ENCODE results near the gene ATR. TPM values are rescaled to one million over a fixed set of nuclear protein-coding genes. Genes with fewer than 3 reads are reported as not detected.
A peak's percentile ranks its signal among the peaks of the same experiment; 100 is the strongest.
"Not testable (repeated sequence)": the region's sequence is repeated elsewhere in the genome, so short reads cannot be mapped to it uniquely, and the experiment has no call there.

Gene ATR
- total RNA-seq: 11.1 TPM

DNA sequence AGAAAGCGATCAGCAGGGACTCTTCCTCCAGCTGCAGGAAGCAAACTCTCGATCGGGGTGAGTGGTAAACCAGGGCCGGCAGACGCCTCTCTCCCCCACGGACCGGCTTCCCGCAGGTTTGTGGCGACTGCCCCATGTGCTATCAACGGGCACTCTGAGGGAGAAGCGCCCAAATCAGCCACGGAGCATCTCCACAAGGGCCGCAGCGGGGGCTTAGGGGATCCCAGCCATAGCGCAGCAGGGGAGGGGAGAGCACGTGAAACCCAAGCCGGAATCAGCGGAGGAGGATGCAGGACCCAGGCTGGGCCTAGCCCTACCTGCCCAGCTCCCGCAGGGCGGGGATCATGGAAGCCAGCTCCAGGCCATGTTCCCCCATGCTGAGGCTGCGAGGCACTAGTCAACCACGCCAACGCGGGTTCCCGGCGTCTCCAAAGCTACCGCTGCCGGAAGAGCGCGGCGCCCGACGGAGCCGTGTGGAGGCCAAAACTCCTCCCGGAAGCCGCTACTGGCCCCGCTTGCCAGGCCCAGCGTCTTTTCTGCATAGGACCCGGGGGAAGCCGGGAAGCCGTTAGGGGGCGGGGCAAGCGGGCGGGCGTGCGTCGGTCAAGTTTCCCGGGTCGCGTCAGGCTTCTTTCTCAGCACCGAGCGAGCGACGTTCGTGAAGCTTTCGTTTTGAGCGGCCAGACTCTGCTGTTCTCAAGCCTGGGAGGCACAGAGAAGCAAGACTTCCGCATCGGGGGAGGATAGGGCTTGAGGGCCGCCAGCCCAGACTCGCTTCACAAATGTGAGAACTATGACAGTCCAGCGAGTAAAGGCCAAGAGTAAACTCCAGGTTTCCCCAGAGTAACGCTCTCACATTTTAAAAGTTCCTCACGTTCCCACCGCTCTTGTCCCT, at the start of gene ATR:
Gene ATR (minus strand): TSS at position 405 of the 895 bp plus-strand sequence. CDS start 29 bp downstream, at position 376.
- peak; percentile 99 for DNase-seq (ENCODE audit: low spot score)
- ATAC-seq: peak; percentile 98

DNA sequence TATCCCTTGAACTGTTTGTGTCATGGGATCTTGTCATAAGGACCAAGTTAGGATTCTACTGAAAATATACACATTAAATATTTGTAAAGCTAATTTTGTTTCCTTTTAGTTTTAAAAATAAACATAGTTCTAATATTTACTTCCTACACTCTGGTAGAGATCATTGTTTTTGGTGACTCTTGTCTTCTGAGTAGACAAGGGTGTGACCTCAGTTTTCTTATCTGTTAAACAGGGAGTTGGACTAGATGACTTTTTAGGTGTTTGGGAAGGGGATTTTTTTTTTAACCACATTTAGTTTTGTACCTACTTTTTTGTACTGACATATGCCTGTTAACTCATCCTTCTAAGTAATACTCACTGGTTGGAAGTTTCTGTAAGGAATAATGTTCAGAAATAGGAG, 48.4 kb upstream of the ATR start:
- DNase-seq (ENCODE audit: low spot score) (no peak), ATAC-seq (no peak)

DNA sequence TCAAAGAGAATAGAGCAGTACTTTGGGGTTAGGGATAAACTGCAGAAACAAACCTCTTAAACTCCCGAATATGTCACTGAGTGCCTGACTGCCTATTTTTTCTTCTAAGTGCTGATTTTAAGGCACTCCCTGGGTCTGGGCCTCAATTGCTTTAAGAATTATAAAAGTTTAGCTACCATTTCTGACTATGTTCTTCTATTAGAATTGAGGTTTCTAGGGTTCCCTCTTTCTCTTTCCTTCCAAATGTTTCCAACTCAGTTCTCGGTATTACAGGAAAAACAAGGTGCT, 46.6 kb upstream of the ATR start:
- no peak for ATAC-seq
- no peak for DNase-seq (ENCODE audit: low spot score)

GRCh38 chr3:142624341-142625152, 46.0 kb upstream of the ATR start:
- no peak for ATAC-seq
- DNase-seq (ENCODE audit: low spot score): no peak

DNA sequence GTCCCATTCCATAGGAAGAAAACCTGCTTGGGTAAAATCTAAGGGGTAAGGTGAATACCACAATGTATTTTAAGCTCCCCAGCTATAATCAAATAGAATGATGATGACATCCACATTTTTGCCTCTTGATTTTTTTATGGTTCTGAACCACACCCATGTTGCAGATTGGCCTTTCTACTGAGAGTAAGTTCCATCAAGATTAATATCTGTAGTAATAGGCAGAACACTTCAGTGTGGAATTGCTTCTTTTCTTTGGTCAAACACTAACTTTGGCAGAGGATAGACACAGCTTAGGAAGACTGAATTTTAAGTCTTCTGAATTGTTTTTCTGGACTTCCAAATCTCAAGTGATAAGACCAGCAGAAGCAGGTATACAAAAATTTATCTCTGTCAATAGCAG, 44.7 kb upstream of the ATR start:
- DNase-seq (ENCODE audit: low spot score) (no peak), ATAC-seq (no peak)

DNA sequence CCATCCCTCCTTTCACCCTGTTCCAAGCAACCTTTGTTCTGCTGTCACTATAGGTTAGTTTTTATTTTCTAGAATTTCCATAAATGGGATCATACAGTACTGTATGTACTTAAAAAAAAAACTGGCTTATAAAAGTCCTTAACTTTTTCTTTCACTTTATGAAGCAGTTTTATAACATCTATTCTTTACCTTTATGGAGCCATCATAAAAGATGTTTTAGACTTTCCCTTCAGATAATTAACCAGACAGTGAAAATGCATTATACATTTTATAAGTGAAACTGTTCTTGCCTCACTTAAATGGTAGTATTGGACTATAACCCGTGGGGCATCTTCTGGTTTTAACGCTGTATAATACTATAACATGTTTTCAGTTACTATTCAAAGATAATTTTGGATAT, 43.9 kb upstream of the ATR start:
- ATAC-seq (no peak), DNase-seq (ENCODE audit: low spot score) (no peak)

DNA sequence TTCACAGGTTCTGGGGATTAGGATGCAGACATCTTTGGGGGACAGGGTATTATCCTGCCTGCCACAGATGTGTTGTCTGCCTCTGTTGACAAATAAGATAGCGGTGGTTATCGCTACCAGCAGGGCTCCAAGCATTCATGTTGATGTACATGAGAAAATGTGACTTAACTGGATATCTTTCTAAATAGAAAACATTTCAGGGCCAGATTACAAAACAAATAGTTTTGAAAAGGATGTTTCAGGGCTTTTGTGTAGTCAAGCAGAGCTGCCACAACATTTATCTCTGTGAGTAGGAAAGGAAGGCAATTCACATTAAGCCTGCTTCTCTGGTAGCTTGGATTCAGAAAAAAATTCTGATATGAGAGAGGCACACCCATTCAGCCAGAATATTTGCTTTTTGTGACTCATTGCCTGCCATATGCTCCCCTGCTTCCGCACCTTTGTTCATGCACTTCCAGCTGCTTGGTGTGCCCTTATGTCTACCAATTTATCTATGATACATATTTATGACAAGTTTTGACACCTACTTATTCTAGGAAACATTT, 40.5 kb upstream of the ATR start:
- ATAC-seq (no peak), DNase-seq (ENCODE audit: low spot score) (no peak)

DNA sequence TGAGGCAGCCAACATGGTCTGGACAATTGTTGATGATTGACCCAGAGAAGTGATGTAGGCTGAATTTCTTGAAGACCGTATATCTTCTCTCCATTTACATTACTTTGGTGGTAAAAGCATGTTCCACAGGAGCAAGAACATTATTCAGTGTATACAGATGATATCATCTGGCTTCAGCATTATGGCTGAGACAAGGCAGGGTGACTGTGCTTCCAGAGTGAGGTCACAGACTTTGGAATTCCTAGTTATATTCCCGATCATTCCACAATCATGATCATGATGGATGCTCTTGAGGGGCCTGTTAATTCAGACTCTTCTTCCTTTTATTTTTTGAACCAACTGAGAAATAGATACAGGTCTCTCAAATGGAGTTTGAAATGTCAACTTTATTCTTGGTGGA, 36.6 kb upstream of the ATR start:
- no peak for ATAC-seq
- no peak for DNase-seq (ENCODE audit: low spot score)

DNA sequence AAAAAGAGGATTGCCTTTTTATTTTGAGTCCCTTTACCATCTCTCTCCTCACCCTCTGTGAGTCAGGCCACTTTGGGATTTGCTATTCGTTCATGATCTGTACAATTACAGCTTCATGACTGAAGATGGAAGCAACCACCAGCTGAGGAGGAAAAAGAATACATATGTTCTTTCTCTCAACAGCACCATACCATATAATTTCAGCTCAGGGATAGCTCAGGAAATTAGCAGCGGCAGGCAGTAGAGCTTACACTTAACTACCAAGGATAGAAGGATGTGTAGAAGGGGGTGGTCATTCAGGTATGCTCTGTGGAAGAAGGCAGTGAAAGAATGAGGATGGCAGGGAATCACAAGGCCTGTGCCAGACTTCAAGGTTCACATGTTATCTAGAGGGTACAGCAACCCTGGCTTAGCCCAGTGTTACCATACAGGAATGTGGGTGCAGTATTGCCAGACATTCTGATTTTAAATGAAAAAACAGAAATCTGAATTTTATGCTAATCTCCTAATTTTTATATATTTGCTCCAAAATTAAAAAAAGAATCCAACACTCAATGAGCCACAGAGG, 35.6 kb upstream of the ATR start:
- ATAC-seq (peak; percentile 72), DNase-seq (ENCODE audit: low spot score) (no peak)

- ATAC-seq (no peak), DNase-seq (ENCODE audit: low spot score) (no peak)
Measured at GRCh38 chr3:142613491-142613890, 35.0 kb upstream of the ATR start.

DNA sequence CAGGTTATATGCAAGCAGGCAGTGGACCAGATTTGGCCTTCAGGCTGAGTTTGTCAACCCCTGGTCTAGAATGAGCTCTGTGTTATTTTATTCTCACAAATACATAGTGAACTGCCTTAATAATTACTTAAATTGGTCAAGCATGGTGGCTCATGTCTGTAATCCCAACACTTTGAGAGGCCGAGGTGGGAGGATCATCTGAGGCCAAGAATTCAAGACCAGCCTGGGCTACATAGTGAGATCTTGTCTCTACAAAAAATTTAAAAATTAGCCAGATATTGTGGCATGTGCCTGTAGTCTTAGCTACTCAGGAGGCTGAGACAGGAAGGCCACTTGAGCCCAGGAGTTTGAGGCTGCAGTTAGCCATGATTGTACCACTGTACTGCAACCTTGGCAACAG, 32.7 kb upstream of the ATR start:
- no peak for ATAC-seq
- no peak for DNase-seq (ENCODE audit: low spot score)

GRCh38 chr3:142609136-142609535, 30.6 kb upstream of the ATR start:
- no peak for DNase-seq (ENCODE audit: low spot score)
- no peak for ATAC-seq

GRCh38 chr3:142608631-142609030, 30.1 kb upstream of the ATR start:
- no peak for ATAC-seq

GRCh38 chr3:142604940-142605339, 26.4 kb upstream of the ATR start:
- ATAC-seq (peak; percentile 37), DNase-seq (ENCODE audit: low spot score) (no peak)

More at GRCh38 chr3:142608631-142609030, 30.1 kb upstream of the ATR start:
- DNase-seq (ENCODE audit: low spot score): no peak

DNA sequence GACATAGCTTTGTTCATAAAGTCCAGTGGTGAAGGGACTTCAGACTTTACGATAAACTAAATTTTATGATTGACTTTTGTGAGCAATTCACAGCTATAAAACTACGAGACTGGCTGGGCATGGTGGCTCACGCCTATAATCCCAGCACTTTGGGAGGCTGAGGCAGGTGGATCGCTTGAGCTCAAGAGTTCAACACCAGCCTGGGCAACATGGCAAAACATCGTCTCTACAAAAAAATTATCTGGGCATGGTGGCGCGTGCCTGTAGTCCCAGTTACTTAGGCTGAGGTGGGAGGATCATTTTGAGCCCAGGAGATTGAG, 24.8 kb upstream of the ATR start:
- ATAC-seq; DNase-seq (ENCODE audit: low spot score): not testable (repeated sequence)

DNA sequence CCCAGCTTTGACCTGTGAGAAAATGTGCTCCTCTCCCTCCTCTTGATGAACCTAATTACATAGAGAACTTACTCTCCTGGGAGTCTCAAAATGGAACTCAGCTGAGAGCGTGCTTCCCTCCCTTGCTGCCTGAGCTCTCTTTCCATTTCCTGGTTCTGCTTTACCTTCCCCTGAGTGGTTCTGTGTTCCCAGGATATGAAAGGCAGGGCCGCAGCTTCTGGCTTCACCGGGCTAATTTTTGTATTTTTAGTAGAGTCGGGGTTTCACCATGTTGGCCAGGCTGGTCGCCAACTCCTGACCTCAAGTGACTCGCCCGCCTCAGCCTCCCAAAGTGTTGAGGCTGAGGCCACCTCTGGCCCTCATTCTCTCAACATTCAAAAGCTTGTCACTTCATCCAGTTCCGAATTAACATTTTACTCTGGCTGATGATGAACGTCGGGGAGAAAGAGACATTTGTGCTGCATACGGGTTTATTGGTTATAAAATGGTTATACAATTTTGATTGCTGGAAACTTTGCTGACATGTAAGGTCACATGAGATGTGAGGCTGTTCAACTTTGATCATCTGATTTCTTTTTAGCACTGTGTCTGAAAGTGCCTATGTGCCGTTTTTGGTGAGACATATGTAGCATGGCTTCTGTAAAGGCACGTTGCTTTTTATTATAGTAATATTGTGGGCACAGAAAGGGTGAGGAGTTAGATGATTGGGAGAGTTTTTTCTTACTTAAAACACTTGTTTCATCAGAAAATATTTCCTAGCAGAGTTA, 24.3 kb upstream of the ATR start:
- DNase-seq (ENCODE audit: low spot score) (no peak), ATAC-seq (no peak)

GRCh38 chr3:142601713-142602112, 23.2 kb upstream of the ATR start:
- ATAC-seq (no peak), DNase-seq (ENCODE audit: low spot score) (no peak)

- no peak for DNase-seq (ENCODE audit: low spot score)
Measured at GRCh38 chr3:142597906-142598305, 19.4 kb upstream of the ATR start.

GRCh38 chr3:142596726-142597088, 18.2 kb upstream of the ATR start:
- DNase-seq (ENCODE audit: low spot score): no peak
- ATAC-seq: peak; percentile 52

More at GRCh38 chr3:142597906-142598305, 19.4 kb upstream of the ATR start:
- no peak for ATAC-seq

GRCh38 chr3:142595951-142596725, 17.6 kb upstream of the ATR start, which contains the start of gene PLS1:
Gene PLS1, plus strand, starts transcription at chr3:142596393. Its CDS starts 67,845 bp downstream, at chr3:142664238.
- ATAC-seq (peak; percentile 94), DNase-seq (ENCODE audit: low spot score) (peak; percentile 97)
